Liver (tissue), 9 donors: ENCODE results near the gene TNNI3K. TPM values are rescaled to one million over a fixed set of nuclear protein-coding genes. Genes with fewer than 3 reads are reported as not detected.

ENCODE experiments used
- DNase-seq: peaks from one replicate; pipeline ENCODE4 v3.0.0-alpha.2; 2017; ENCODE audit warnings: low spot score
- H3K27ac ChIP-seq, 2 donors: one replicate each; pipeline ENCODE4 v1.7.0; 2013; ENCODE audit warnings: inconsistent platforms in 2 of 2, low read length in 2 of 2, control low read depth in 1 of 2, low read depth in 1 of 2, mild to moderate bottlenecking in 1 of 2
- H3K27me3 ChIP-seq, 4 donors: one replicate each; pipeline versions ENCODE4 v1.6.1 to v1.7.0; 2013; ENCODE audit warnings: low read length in 3 of 4, inconsistent platforms in 1 of 4, mild to moderate bottlenecking in 1 of 4, moderate library complexity in 1 of 4; ENCODE audit not compliant: control insufficient read depth in 4 of 4, insufficient read depth in 4 of 4
- H3K36me3 ChIP-seq, 4 donors: one replicate each; pipeline versions ENCODE4 v1.6.1 to v1.7.0; 2013; ENCODE audit warnings: low read length in 3 of 4, mild to moderate bottlenecking in 3 of 4, low read depth in 1 of 4, moderate library complexity in 1 of 4; ENCODE audit not compliant: control insufficient read depth in 4 of 4, insufficient read depth in 3 of 4
- H3K4me1 ChIP-seq, 4 donors: one replicate each; pipeline versions ENCODE4 v1.6.1 to v1.7.0; 2013; ENCODE audit warnings: low read length in 3 of 4, mild to moderate bottlenecking in 3 of 4, moderate library complexity in 1 of 4; ENCODE audit not compliant: control insufficient read depth in 4 of 4, insufficient read depth in 4 of 4
- H3K4me3 ChIP-seq, 3 donors: one replicate each; pipeline versions ENCODE4 v1.6.1 to v1.7.0; 2013; ENCODE audit warnings: low read length in 3 of 3, control low read depth in 1 of 3, low read depth in 1 of 3, mild to moderate bottlenecking in 1 of 3
- H3K9ac ChIP-seq, 2 donors: one replicate each; pipeline ENCODE4 v1.7.0; 2013; ENCODE audit warnings: low read length in 2 of 2, mild to moderate bottlenecking in 2 of 2, moderate library complexity in 2 of 2, control low read depth in 1 of 2, low read depth in 1 of 2
- H3K9me3 ChIP-seq, 4 donors: one replicate each; pipeline versions ENCODE4 v1.6.1 to v1.7.0; 2013; ENCODE audit warnings: low read length in 3 of 4; ENCODE audit not compliant: control insufficient read depth in 4 of 4
- EGR1 ChIP-seq, 2 donors: IDR thresholded peaks; 2 replicates each; pipeline ENCODE4 v1.6.1; 2016 to 2018; ENCODE audit warnings: antibody characterized with exemption in 2 of 2, low read depth in 2 of 2
- FOXA1 ChIP-seq: IDR thresholded peaks from 2 replicates; pipeline ENCODE4 v1.6.1; 2016; ENCODE audit warnings: antibody characterized with exemption
- FOXA2 ChIP-seq: IDR thresholded peaks from 2 replicates; pipeline ENCODE4 v1.6.1; 2016; ENCODE audit warnings: antibody characterized with exemption
- GABPA ChIP-seq, 2 donors: IDR thresholded peaks in 1 of 2; conservative IDR thresholded peaks in 1 of 2; 2 replicates each; pipeline ENCODE4 v1.6.1; 2016; ENCODE audit warnings: antibody characterized with exemption in 2 of 2, mild to moderate bottlenecking in 1 of 2, moderate library complexity in 1 of 2
- HNF4A ChIP-seq, 2 donors: conservative IDR thresholded peaks; 2 replicates each; pipeline ENCODE4 v1.6.1; 2016; ENCODE audit warnings: antibody characterized with exemption in 2 of 2, mild to moderate bottlenecking in 2 of 2
- HNF4G ChIP-seq: IDR thresholded peaks from 2 replicates; pipeline ENCODE4 v1.6.1; 2016; ENCODE audit warnings: antibody characterized with exemption
- JUND ChIP-seq, 2 donors: IDR thresholded peaks; 2 replicates each; pipeline ENCODE4 v1.6.1; 2016; ENCODE audit warnings: antibody characterized with exemption in 2 of 2
- NR2F2 ChIP-seq: IDR thresholded peaks from 2 replicates; pipeline ENCODE4 v1.6.1; 2016; ENCODE audit warnings: antibody characterized with exemption
- RAD21 ChIP-seq, 2 donors: IDR thresholded peaks; 2 replicates each; pipeline ENCODE4 v1.6.1; 2016; ENCODE audit warnings: antibody characterized with exemption in 2 of 2, mild to moderate bottlenecking in 2 of 2
- RXRA ChIP-seq, 2 donors: IDR thresholded peaks; 2 replicates each; pipeline ENCODE4 v1.6.1; 2017 to 2018; ENCODE audit warnings: antibody characterized with exemption in 2 of 2, mild to moderate bottlenecking in 1 of 2
- SP1 ChIP-seq: IDR thresholded peaks from 2 replicates; pipeline ENCODE4 v1.6.1; 2018; ENCODE audit warnings: antibody characterized with exemption, mild to moderate bottlenecking
- TAF1 ChIP-seq: conservative IDR thresholded peaks from 2 replicates; pipeline ENCODE4 v1.6.1; 2016; ENCODE audit warnings: antibody characterized with exemption, mild to moderate bottlenecking
- YY1 ChIP-seq: IDR thresholded peaks from 2 replicates; pipeline ENCODE4 v1.6.1; 2016; ENCODE audit warnings: antibody characterized with exemption, mild to moderate bottlenecking
- WGBS: extraction: QIAGEN DNeasy Blood & Tissue Kit; methylation state at CpG from one replicate; pipeline ENCODE4 v1.1.7; 2013; 5-methylcytosine and 5-hydroxymethylcytosine counted together
- polyA plus RNA-seq, 2 donors: library from polyadenylated mRNA; stranded (reverse) in 1 of 2; unstranded in 1 of 2; fragments of 200-250 nt in 1 of 2; fragments of >200 nt in 1 of 2; fragmentation: Nextera tagmentation in 1 of 2; extraction: Ambion mirVana in 1 of 2; gene quantifications; one replicate each; pipeline versions ENCODE4 v1.2.1 to v1.2.3, GENCODE V29; 2013 to 2015
- total RNA-seq, 2 donors: library from RNA; depleted of rRNA; stranded (reverse); fragments of >200 nt; gene quantifications; one replicate each; pipeline ENCODE4 v1.2.3, GENCODE V29; 2014
- TF ChIP-seq, protein P1 (sequence below): IDR thresholded peaks from 2 replicates; pipeline ENCODE4 v1.6.1; 2016; ENCODE audit warnings: antibody characterized with exemption
- TF ChIP-seq, protein P2 (sequence below): IDR thresholded peaks from 2 replicates; pipeline ENCODE4 v1.6.1; 2016; ENCODE audit warnings: antibody characterized with exemption
- TF ChIP-seq, protein P3 (sequence below): fragments of 150-350 bp; IDR thresholded peaks from 2 replicates; pipeline ENCODE4 v1.5.1; 2017; ENCODE audit warnings: improper control_type of control experiment, low read depth, low read length; ENCODE audit not compliant: missing input control
- TF ChIP-seq, protein P4 (sequence below): IDR thresholded peaks from 2 replicates; pipeline ENCODE4 v1.6.1; 2016; ENCODE audit warnings: antibody characterized with exemption
- donor health status: healthy.
- donor health status: healthy.
- donor health status: healthy.
- donor health status: healthy.
- donor health status: healthy.

The TNNI3K gene
- total and polyA plus RNA-seq, 4 donors, result 0.09 to 0.10 TPM; not detected in 2

DNA sequence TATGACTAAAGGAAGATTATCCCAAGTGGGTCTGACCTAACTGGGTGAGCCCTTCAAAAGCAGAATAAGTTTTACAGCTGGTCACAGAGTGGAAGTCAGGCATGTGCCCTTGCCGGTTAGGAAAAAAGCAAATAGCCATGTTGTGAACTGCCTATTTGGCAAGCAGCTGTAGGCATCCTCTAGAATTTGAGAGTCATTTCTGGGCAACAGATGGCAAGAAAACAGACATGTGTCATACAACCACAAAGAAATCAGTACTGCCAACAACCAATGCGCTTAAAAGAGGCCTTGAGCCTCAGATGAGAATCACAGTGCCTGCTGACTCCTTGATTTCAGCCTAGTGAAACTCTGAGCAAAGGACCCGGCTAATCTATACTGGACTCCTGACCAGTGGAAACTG, 250.4 kb downstream of the TNNI3K start:
- Histone ChIP-seq H3K9me3 (no peaks in the 10 kb centered on the region), H3K4me3 (no peak overlapping the region), H3K27me3 (no peaks in the 10 kb centered on the region), H3K9ac (no peak overlapping the region), H3K4me1 (no peaks in the 10 kb centered on the region), H3K27ac (no peak overlapping the region), H3K36me3 (no peaks in the 10 kb centered on the region)
- DNase-seq, result no peak
- WGBS, result 84% methylated on average over 3 of the region's 3 CpGs
- no peak for TF ChIP-seq HNF4G
- TF ChIP-seq, protein P1, sequence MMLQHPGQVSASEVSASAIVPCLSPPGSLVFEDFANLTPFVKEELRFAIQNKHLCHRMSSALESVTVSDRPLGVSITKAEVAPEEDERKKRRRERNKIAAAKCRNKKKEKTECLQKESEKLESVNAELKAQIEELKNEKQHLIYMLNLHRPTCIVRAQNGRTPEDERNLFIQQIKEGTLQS, result no peak
- TF ChIP-seq HNF4A (conservative IDR thresholded peaks at IDR 0.05), result no peak
- no peak for TF ChIP-seq GABPA (IDR thresholded peaks at IDR 0.05 in 1 of 2, conservative IDR thresholded peaks at IDR 0.05 in 1 of 2)
- TF ChIP-seq SP1, result no peak
- no peak for TF ChIP-seq RXRA (IDR thresholded peaks at IDR 0.05)
- TF ChIP-seq, protein P2, sequence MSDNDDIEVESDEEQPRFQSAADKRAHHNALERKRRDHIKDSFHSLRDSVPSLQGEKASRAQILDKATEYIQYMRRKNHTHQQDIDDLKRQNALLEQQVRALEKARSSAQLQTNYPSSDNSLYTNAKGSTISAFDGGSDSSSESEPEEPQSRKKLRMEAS, result no peak
- TF ChIP-seq JUND (IDR thresholded peaks at IDR 0.05), result no peak
- TF ChIP-seq, protein P3, sequence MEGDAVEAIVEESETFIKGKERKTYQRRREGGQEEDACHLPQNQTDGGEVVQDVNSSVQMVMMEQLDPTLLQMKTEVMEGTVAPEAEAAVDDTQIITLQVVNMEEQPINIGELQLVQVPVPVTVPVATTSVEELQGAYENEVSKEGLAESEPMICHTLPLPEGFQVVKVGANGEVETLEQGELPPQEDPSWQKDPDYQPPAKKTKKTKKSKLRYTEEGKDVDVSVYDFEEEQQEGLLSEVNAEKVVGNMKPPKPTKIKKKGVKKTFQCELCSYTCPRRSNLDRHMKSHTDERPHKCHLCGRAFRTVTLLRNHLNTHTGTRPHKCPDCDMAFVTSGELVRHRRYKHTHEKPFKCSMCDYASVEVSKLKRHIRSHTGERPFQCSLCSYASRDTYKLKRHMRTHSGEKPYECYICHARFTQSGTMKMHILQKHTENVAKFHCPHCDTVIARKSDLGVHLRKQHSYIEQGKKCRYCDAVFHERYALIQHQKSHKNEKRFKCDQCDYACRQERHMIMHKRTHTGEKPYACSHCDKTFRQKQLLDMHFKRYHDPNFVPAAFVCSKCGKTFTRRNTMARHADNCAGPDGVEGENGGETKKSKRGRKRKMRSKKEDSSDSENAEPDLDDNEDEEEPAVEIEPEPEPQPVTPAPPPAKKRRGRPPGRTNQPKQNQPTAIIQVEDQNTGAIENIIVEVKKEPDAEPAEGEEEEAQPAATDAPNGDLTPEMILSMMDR, result no peak
- TF ChIP-seq YY1, result no peak
- no peak for TF ChIP-seq FOXA1
- no peak for TF ChIP-seq FOXA2
- TF ChIP-seq RAD21 (IDR thresholded peaks at IDR 0.05), result no peak
- TF ChIP-seq TAF1, result no peak
- TF ChIP-seq, protein P4, sequence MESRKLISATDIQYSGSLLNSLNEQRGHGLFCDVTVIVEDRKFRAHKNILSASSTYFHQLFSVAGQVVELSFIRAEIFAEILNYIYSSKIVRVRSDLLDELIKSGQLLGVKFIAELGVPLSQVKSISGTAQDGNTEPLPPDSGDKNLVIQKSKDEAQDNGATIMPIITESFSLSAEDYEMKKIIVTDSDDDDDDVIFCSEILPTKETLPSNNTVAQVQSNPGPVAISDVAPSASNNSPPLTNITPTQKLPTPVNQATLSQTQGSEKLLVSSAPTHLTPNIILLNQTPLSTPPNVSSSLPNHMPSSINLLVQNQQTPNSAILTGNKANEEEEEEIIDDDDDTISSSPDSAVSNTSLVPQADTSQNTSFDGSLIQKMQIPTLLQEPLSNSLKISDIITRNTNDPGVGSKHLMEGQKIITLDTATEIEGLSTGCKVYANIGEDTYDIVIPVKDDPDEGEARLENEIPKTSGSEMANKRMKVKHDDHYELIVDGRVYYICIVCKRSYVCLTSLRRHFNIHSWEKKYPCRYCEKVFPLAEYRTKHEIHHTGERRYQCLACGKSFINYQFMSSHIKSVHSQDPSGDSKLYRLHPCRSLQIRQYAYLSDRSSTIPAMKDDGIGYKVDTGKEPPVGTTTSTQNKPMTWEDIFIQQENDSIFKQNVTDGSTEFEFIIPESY, result no peak
- no peak for TF ChIP-seq NR2F2
- TF ChIP-seq EGR1 (IDR thresholded peaks at IDR 0.05; ENCODE audit: low read depth in 2 of 2), result no peak

DNA sequence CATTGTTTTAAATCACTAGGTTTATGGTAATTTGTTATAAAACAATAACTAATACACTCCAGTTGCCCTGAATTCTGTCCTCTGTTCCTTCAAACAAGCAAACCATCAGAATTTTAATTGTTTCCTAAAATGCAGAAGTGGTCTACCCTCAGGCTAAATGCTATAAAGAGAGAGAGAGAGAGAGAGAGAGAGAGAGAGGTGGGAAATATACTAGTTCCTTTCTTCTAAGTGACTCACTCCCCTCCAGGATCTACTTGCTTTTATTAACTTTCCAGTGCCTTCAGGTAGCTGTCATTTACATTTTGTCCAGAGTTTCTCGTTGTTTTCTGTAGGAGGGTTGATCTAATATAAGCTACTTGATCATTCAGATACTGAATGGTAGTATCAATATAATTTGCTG, 250.8 kb downstream of the TNNI3K start:
- H3K4me3 ChIP-seq, result no peak overlapping the region
- no peak overlapping the region for H3K9ac ChIP-seq
- DNase-seq, result no peak
- no peaks in the 10 kb centered on the region for H3K27me3 ChIP-seq
- H3K27ac ChIP-seq, result no peak overlapping the region
- no peaks in the 10 kb centered on the region for H3K4me1 ChIP-seq
- no peaks in the 10 kb centered on the region for H3K9me3 ChIP-seq
- H3K36me3 ChIP-seq, result no peaks in the 10 kb centered on the region
- TF ChIP-seq, protein P3, result no peak
- TF ChIP-seq SP1 (no peak), HNF4G (no peak), FOXA2 (no peak), TAF1 (no peak), FOXA1 (no peak), GABPA (IDR thresholded peaks at IDR 0.05 in 1 of 2, conservative IDR thresholded peaks at IDR 0.05 in 1 of 2) (no peak), RXRA (IDR thresholded peaks at IDR 0.05) (no peak), JUND (IDR thresholded peaks at IDR 0.05) (no peak), HNF4A (conservative IDR thresholded peaks at IDR 0.05) (no peak), EGR1 (IDR thresholded peaks at IDR 0.05; ENCODE audit: low read depth in 2 of 2) (no peak)
- TF ChIP-seq, protein P4, result no peak
- WGBS, result 50% methylated on average over 1 of the region's 1 CpG
